ENCODE data around the gene ALDH16A1.
A peak's percentile ranks its signal among the peaks of the same experiment; 100 is the strongest.

The ALDH16A1 gene

DNA sequence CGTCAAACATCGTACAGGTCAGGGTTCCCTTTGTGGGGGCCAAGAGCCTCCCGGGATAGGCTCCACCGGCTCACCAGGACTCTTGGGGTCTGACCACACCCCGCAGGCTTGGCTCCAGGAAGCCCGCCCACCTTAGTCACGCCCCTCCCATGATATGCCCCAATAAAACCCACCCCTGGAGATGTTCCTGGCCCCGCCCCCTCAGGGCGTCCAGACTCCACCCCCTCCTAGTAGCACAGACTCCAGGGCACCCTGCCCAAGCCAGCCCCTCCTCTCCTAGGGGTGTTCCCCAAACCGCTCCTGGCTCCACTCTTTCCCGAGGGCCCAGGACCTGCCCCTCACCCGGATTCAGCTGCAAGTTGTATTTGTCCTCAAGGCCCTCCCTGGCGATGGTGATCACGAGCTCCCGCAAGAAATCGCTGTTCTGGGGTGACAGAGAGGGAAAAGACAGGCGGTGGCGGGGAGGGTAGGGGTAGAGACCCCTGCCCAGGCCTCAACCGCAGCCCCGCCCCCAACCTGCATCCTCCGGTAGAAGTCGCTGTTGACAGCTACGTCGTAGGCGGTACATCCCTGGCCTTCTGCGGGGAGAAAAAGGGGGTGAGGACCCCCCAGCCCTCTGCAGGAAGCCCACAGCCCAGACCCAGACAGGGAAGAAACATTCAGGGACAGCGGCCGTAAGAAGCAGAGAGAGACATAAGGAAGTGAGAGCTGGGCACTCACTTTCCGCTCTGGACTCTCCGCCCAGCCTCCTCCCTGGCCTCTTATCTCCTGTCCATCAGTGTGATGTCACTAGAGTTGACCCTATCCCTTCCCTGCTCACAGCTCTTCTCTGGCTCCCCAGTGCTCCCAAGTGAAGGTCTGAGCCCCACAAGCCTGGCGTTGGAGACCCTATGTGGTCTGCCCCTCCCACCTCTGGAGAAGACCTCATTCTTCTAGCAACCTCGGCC is 5.3 kb upstream of the ALDH16A1 start:
- TF ChIP-seq, protein P1, sequence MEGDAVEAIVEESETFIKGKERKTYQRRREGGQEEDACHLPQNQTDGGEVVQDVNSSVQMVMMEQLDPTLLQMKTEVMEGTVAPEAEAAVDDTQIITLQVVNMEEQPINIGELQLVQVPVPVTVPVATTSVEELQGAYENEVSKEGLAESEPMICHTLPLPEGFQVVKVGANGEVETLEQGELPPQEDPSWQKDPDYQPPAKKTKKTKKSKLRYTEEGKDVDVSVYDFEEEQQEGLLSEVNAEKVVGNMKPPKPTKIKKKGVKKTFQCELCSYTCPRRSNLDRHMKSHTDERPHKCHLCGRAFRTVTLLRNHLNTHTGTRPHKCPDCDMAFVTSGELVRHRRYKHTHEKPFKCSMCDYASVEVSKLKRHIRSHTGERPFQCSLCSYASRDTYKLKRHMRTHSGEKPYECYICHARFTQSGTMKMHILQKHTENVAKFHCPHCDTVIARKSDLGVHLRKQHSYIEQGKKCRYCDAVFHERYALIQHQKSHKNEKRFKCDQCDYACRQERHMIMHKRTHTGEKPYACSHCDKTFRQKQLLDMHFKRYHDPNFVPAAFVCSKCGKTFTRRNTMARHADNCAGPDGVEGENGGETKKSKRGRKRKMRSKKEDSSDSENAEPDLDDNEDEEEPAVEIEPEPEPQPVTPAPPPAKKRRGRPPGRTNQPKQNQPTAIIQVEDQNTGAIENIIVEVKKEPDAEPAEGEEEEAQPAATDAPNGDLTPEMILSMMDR (IDR thresholded peaks at IDR 0.05; ENCODE audit: insufficient read depth, low read depth, low read length, missing control alignments): no peak
- peak; percentile 24 for DNase-seq (ENCODE audit: low read depth)

DNA sequence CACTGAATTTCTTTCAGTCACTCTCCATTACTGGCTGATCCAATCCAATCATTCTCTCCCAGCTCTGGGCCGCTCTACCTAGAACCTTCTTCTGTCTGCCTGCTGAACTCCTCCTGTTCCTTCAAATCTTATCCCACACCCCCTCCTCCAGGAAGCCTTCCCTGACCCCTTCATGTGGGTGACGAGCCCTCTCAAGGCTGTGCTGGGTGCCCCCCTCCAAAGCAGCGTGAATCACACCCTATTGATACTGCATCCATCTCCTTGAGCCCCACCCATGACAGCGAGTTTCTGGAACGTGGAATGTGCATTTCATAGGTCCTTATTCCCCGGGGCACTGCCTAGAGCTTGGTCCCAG is 4.6 kb upstream of the ALDH16A1 start:
- TF ChIP-seq, protein P1 (IDR thresholded peaks at IDR 0.05; ENCODE audit: insufficient read depth, low read depth, low read length, missing control alignments): no peak

More for the DNA sequence above, 5.3 kb upstream of the ALDH16A1 start:
- no peak overlapping the region for H3K4me3 ChIP-seq (ENCODE audit: low read length)

DNA sequence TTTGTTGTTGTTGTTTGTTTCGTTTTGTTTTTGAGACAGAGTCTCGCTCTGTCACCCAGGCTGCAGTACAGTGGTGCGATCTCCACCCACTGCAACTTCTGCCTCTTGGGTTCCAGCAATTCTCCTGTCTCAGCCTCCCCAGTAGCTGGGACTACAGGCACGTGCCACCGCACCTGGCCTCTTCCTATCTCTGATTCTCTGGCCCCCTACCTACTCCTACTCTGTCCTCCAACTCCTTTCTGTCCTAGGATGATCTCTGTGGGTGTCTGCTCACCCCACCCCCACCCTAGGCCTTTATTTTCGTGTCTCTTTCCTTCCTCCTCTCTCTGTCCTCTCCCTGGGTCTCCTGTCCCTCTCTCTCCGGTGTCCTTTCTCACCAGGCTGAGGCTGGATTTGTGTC is 2.6 kb upstream of the ALDH16A1 start:
- TF ChIP-seq, protein P1 (IDR thresholded peaks at IDR 0.05; ENCODE audit: insufficient read depth, low read depth, low read length, missing control alignments): no peak
- H3K4me3 ChIP-seq (ENCODE audit: low read length): peak overlapping the region; percentile 91
- DNase-seq (ENCODE audit: low read depth): no peak

More for the DNA sequence above, 4.6 kb upstream of the ALDH16A1 start:
- H3K4me3 ChIP-seq (ENCODE audit: low read length): no peak overlapping the region
- DNase-seq (ENCODE audit: low read depth): no peak

DNA sequence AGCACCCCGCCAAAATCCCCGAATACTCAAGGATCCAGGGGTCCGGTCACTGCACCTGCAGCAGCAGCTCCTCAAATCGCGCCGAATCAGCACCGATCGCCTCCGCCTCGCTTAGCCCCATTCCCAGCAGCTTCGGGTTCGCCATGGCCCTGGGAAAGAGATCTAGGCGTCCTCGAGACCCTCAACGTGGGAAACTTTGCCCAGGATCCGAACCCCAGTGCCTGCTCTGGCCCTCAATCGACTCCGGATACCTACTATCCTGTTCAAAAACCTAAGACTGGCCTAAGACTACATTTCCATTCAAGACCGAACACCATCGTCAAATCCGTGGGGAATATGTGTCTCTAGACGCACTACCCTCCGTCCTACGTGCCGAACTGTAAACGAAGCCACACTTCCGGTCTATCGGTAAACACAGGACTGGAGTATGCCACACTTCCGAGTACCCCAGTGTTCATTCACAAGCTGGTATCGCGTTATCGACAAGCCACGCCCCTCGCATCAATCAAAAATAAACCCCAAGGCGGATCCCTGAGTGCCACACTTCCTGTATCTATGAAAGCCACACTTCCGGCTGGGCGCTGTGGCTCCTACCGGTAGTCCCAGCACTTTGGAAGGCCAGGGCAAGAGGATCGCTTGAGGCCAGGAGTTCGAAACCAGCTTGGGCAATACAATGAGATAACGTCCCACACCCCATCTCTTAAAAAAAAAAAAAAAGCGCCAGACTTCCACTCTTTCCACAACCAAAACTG is 1.4 kb upstream of the ALDH16A1 start, which contains the start of gene PIH1D1:
Gene PIH1D1, minus strand, starts transcription at position 385 of the 752 bp plus-strand sequence. Its CDS starts 240 bp downstream, at position 145.
- H3K4me3 ChIP-seq (ENCODE audit: low read length): peak within 1 kb of the TSS; percentile 91
- DNase-seq (ENCODE audit: low read depth): peak; percentile 99

DNA sequence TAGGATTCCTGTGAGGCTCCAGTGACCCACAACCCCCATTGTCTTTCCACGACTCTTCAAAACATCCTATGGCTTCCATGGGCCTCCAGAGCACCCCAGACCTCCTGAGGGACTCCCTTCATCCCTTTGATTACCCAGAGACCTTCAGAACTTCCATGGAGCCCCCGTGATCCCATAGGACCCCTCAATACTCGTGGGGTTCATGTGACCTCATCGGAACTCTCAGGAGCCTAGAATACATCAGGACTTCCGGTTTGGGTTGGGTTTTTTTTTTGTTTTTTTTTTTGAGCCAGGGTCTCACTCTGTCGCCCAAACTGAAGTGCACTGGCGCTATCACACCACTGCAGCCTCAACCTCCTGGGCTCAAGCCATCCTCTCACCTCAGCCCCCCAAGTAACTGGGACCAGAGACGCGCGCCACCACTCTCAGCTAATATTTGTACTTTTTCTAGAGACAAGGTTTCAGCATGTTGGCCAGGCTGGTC is 774 bp downstream of the ALDH16A1 start:
- peak overlapping the region; percentile 87 for H3K4me3 ChIP-seq (ENCODE audit: low read length)
- TF ChIP-seq, protein P1 (IDR thresholded peaks at IDR 0.05; ENCODE audit: insufficient read depth, low read depth, low read length, missing control alignments): no peak
- no peak for DNase-seq (ENCODE audit: low read depth)

More for the DNA sequence above, 1.4 kb upstream of the ALDH16A1 start, which contains the start of gene PIH1D1:
- TF ChIP-seq, protein P1 (IDR thresholded peaks at IDR 0.05; ENCODE audit: insufficient read depth, low read depth, low read length, missing control alignments): peak; percentile 29

DNA sequence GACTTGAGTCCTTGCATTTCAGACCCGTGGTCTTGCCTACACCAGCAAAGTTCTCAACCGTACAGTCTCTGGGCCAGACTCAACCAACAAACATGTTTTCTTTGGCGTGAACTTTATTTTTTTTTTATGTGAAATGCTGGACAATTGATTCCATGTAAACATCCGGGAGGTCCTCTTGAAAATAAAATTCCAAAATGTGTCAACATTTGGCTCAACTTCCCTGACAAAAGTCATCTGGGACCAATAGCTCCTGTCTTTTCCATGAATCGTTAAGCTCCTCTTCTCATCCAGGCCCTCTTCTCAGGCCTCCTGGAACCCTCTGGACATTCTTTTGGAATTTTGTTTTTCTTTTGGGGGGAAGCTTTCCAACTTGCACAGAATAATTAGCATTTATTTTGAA is 2.7 kb downstream of the ALDH16A1 start:
- H3K4me3 ChIP-seq (ENCODE audit: low read length): no peak overlapping the region
- DNase-seq (ENCODE audit: low read depth): no peak
- TF ChIP-seq, protein P1 (IDR thresholded peaks at IDR 0.05; ENCODE audit: insufficient read depth, low read depth, low read length, missing control alignments): no peak
